Measurements from ENCODE around the gene GPR180.

- TF ChIP-seq, protein P1, sequence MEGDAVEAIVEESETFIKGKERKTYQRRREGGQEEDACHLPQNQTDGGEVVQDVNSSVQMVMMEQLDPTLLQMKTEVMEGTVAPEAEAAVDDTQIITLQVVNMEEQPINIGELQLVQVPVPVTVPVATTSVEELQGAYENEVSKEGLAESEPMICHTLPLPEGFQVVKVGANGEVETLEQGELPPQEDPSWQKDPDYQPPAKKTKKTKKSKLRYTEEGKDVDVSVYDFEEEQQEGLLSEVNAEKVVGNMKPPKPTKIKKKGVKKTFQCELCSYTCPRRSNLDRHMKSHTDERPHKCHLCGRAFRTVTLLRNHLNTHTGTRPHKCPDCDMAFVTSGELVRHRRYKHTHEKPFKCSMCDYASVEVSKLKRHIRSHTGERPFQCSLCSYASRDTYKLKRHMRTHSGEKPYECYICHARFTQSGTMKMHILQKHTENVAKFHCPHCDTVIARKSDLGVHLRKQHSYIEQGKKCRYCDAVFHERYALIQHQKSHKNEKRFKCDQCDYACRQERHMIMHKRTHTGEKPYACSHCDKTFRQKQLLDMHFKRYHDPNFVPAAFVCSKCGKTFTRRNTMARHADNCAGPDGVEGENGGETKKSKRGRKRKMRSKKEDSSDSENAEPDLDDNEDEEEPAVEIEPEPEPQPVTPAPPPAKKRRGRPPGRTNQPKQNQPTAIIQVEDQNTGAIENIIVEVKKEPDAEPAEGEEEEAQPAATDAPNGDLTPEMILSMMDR (IDR thresholded peaks at IDR 0.05) = no peak
- TF ChIP-seq EP300 (IDR thresholded peaks at IDR 0.05; ENCODE audit: low read depth) = no peak
Measured at GRCh38 chr13:94568443-94568842, 33.2 kb upstream of the GPR180 start.

Data from transverse colon (tissue), 3 donors.